KMS-11 (cell line): ENCODE data around the gene SUPV3L1.

ENCODE experiments used
- H2AFZ ChIP-seq: fragments of 200-600 bp; sonication (generic); 2 replicates; pipeline ENCODE4 v1.6.1; 2016; ENCODE audit warnings: antibody characterized with exemption, mixed run types, low read depth
- H3K27ac ChIP-seq: fragments of 200-600 bp; sonication (generic); 2 replicates; pipeline ENCODE4 v1.6.1; 2016; ENCODE audit warnings: mild to moderate bottlenecking, mixed run types
- H3K27me3 ChIP-seq: fragments of 200-600 bp; sonication (generic); 2 replicates; pipeline ENCODE4 v1.6.1; 2017; ENCODE audit warnings: mild to moderate bottlenecking, low read depth, mixed run types, moderate library complexity; ENCODE audit not compliant: insufficient read depth
- H3K36me3 ChIP-seq: fragments of 200-600 bp; sonication (generic); 2 replicates; pipeline ENCODE4 v1.6.1; 2017; ENCODE audit warnings: mild to moderate bottlenecking, mixed run types; ENCODE audit not compliant: insufficient read depth
- H3K4me1 ChIP-seq: fragments of 200-600 bp; sonication (generic); 2 replicates; pipeline ENCODE4 v1.6.1; 2016; ENCODE audit warnings: mild to moderate bottlenecking, low read depth, mixed run types; ENCODE audit not compliant: poor library complexity, severe bottlenecking
- H3K4me2 ChIP-seq: fragments of 200-600 bp; sonication (generic); 2 replicates; pipeline ENCODE4 v1.7.0; 2016; ENCODE audit warnings: mild to moderate bottlenecking, mixed run types
- H3K4me3 ChIP-seq: fragments of 200-600 bp; sonication (generic); IDR thresholded peaks from 2 replicates; pipeline ENCODE4 v1.6.1; 2017; ENCODE audit warnings: low read depth, low read length, mixed read lengths; ENCODE audit not compliant: insufficient read depth
- H3K79me2 ChIP-seq: fragments of 200-600 bp; sonication (generic); 2 replicates; pipeline ENCODE4 v1.6.1; 2016; ENCODE audit warnings: low read depth, mixed run types; ENCODE audit not compliant: insufficient read depth
- H3K9ac ChIP-seq: fragments of 200-600 bp; sonication (generic); 2 replicates; pipeline ENCODE4 v1.6.1; 2016; ENCODE audit warnings: mild to moderate bottlenecking, mixed run types
- H4K20me1 ChIP-seq: fragments of 200-600 bp; sonication (generic); 2 replicates; pipeline ENCODE4 v1.6.1; 2016; ENCODE audit warnings: mild to moderate bottlenecking, mixed run types; ENCODE audit not compliant: insufficient read depth
- TF ChIP-seq, protein P1 (sequence below): fragments of 200-600 bp; sonication (generic); conservative IDR thresholded peaks from 2 replicates; pipeline ENCODE4 v1.6.1; 2017; ENCODE audit warnings: low read depth, mild to moderate bottlenecking, antibody characterized with exemption, low read length, moderate library complexity, mixed read lengths

SUPV3L1 gene

DNA sequence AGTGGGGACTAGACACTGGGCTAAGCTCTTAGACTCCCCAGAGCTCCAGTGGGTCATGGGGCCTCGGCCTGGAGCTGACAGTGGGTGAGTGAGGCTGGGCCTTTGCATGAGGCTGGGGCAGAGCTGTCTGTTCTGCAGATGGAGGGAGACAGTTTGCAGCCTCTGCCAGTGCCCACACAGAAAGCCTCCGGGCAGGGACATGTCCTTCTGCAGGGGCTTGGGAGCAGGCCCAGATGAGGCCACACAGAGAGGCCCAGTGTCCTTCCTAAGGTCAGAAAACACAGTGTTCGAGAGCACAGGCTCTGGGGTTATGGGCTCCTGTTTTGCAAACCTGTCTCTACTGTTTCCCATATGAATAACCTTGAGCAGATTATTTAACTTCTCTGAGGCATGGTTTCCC is 73.1 kb downstream of the SUPV3L1 start:
- no peaks in the 10 kb centered on the region for H3K36me3 ChIP-seq
- H3K4me3 ChIP-seq, result no peak overlapping the region
- no peak overlapping the region for H2AFZ ChIP-seq
- H3K4me2 ChIP-seq, result no peak overlapping the region
- no peak overlapping the region for H3K27ac ChIP-seq
- H3K9ac ChIP-seq, result no peak overlapping the region
- no peaks in the 10 kb centered on the region for H3K4me1 ChIP-seq
- no peaks in the 10 kb centered on the region for H3K79me2 ChIP-seq
- TF ChIP-seq, protein P1, sequence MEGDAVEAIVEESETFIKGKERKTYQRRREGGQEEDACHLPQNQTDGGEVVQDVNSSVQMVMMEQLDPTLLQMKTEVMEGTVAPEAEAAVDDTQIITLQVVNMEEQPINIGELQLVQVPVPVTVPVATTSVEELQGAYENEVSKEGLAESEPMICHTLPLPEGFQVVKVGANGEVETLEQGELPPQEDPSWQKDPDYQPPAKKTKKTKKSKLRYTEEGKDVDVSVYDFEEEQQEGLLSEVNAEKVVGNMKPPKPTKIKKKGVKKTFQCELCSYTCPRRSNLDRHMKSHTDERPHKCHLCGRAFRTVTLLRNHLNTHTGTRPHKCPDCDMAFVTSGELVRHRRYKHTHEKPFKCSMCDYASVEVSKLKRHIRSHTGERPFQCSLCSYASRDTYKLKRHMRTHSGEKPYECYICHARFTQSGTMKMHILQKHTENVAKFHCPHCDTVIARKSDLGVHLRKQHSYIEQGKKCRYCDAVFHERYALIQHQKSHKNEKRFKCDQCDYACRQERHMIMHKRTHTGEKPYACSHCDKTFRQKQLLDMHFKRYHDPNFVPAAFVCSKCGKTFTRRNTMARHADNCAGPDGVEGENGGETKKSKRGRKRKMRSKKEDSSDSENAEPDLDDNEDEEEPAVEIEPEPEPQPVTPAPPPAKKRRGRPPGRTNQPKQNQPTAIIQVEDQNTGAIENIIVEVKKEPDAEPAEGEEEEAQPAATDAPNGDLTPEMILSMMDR, result no peak
- no peaks in the 10 kb centered on the region for H3K27me3 ChIP-seq
- no peaks in the 10 kb centered on the region for H4K20me1 ChIP-seq

DNA sequence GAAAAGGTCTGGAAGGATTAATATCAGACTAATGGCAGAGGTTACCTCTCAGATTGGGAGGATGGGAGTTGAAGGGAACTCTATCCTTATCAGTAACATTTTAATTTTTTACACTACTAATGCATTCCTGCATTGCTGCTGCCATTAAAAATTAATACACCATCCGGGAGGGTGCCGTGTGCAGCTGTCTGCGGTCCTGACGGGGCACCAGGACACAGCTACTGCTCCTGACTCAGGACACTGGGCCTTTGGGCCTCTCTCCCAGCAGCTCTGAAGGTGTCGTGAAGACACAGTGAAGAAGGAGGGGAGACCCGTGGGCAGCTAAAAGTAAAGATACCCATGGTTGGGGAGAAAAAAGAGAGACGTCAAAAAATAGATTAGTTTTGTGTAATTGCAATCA is 74.8 kb downstream of the SUPV3L1 start:
- Histone ChIP-seq H3K36me3 (no peaks in the 10 kb centered on the region), H3K4me1 (no peaks in the 10 kb centered on the region), H3K4me3 (no peak overlapping the region), H3K27me3 (no peaks in the 10 kb centered on the region), H3K79me2 (no peaks in the 10 kb centered on the region), H4K20me1 (no peaks in the 10 kb centered on the region), H3K27ac (no peak overlapping the region), H3K4me2 (no peak overlapping the region), H2AFZ (no peak overlapping the region), H3K9ac (no peak overlapping the region)
- TF ChIP-seq, protein P1, result no peak
